Left lung (tissue), 10 donors: ENCODE data around the gene LRRC23. TPM values are rescaled to one million over a fixed set of nuclear protein-coding genes. Genes with fewer than 3 reads are reported as not detected.

ENCODE experiments used
- ATAC-seq: fragments of 200-7000 bp; cut with Tn5 transposase; one replicate; pipeline ENCODE4 v1.9.1; 2020; ENCODE audit warnings: moderate library complexity
- DNase-seq, 4 donors: peaks; one replicate each; pipeline ENCODE4 v3.0.0-alpha.2; 2013 to 2020
- H3K27ac ChIP-seq, 2 donors: fragments of 200-600 bp; sonication (generic) in 1 of 2; one replicate each; pipeline versions ENCODE4 v1.5.0 to v1.8.0; 2020 to 2021
- H3K27me3 ChIP-seq, 2 donors: fragments of 200-600 bp; sonication (generic) in 1 of 2; one replicate each; pipeline versions ENCODE4 v1.5.0 to v1.8.0; 2020 to 2021
- H3K36me3 ChIP-seq, 2 donors: fragments of 200-600 bp; sonication (generic) in 1 of 2; one replicate each; pipeline versions ENCODE4 v1.5.0 to v1.8.0; 2020 to 2021
- H3K4me1 ChIP-seq, 2 donors: fragments of 200-600 bp; one replicate each; pipeline ENCODE4 v1.8.0; 2021
- H3K4me3 ChIP-seq, 2 donors: fragments of 200-600 bp; sonication (generic) in 1 of 2; one replicate each; pipeline versions ENCODE4 v1.5.0 to v1.8.0; 2020 to 2021; ENCODE audit warnings: mild to moderate bottlenecking in 1 of 2
- H3K9me3 ChIP-seq, 2 donors: fragments of 200-600 bp; sonication (generic) in 1 of 2; one replicate each; pipeline versions ENCODE4 v1.5.0 to v1.8.0; 2020 to 2021
- intact Hi-C, 2 donors: fragments of 100-400 bp; cut with DNase I; formaldehyde crosslinking; loops; one replicate each; pipeline versions ENCODE4 v1.11.2 to v1.14.2; 2022
- polyA plus RNA-seq, 6 donors: library from polyadenylated mRNA; unstranded; fragments of 120-200 nt; gene quantifications; one replicate each; pipeline ENCODE4 v1.2.1, GENCODE V29; 2013; ENCODE audit not compliant: insufficient read length in 6 of 6
- total RNA-seq, 2 donors: library from RNA; stranded (reverse); fragmentation: NEBNext Ultra II Directional; extraction: Animal tissue kit (Norgen Biotek cat#: 25700); gene quantifications; one replicate each; pipeline ENCODE4 v1.2.1, GENCODE V29; 2021
- TF ChIP-seq, protein P1 (sequence below), 2 donors: fragments of 200-600 bp; sonication (generic) in 1 of 2; IDR thresholded peaks; one replicate each; pipeline versions ENCODE4 v1.5.0 to v1.8.0; 2021; ENCODE audit warnings: antibody characterized with exemption in 2 of 2
- donor health status: DM: no; HTN: yes; CAD: no.
- donor health status: DM: no; HTN: no; CAD: no.

Gene LRRC23
- total and polyA plus RNA-seq, 8 donors: 11.0 to 36.8 (median 22.1) TPM

DNA sequence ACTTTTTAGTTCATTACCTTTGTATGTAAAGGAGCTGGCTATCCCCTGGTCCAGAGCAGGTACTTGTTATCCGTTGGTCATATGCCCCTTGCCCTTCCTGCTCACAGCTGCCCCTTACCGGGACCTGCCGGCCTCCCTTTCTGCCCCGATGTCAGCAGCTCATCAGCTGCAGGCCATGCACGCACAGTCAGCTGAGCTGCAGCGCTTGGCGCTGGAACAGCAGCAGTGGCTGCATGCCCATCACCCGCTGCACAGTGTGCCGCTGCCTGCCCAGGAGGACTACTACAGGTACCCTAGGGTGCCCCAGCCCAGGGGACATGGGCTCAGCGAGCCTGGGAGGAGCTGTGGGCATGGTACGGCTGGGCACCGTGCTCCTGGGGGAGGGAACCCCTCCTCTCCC, 36.6 kb downstream of the LRRC23 start:
- ATAC-seq (no peak), DNase-seq (peak in 1 of 4 donors; percentile 34)
- no peak overlapping the region for H3K27ac ChIP-seq
- H3K9me3 ChIP-seq: no peaks in the 10 kb centered on the region
- TF ChIP-seq, protein P1, sequence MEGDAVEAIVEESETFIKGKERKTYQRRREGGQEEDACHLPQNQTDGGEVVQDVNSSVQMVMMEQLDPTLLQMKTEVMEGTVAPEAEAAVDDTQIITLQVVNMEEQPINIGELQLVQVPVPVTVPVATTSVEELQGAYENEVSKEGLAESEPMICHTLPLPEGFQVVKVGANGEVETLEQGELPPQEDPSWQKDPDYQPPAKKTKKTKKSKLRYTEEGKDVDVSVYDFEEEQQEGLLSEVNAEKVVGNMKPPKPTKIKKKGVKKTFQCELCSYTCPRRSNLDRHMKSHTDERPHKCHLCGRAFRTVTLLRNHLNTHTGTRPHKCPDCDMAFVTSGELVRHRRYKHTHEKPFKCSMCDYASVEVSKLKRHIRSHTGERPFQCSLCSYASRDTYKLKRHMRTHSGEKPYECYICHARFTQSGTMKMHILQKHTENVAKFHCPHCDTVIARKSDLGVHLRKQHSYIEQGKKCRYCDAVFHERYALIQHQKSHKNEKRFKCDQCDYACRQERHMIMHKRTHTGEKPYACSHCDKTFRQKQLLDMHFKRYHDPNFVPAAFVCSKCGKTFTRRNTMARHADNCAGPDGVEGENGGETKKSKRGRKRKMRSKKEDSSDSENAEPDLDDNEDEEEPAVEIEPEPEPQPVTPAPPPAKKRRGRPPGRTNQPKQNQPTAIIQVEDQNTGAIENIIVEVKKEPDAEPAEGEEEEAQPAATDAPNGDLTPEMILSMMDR (IDR thresholded peaks at IDR 0.05): no peak
- intact Hi-C loops: no loop called here
- no peaks in the 10 kb centered on the region for H3K27me3 ChIP-seq
- H3K4me3 ChIP-seq: no peak overlapping the region
- H3K4me1 ChIP-seq: peaks cover 25 to 63% of the 10 kb centered on the region in 2 donors
- H3K36me3 ChIP-seq: peaks cover 0 to 46% of the 10 kb centered on the region in 2 donors

- Histone ChIP-seq H3K36me3 (peaks cover 0 to 41% of the 10 kb centered on the region in 2 donors), H3K4me1 (peaks cover 25 to 63% of the 10 kb centered on the region in 2 donors), H3K9me3 (no peaks in the 10 kb centered on the region), H3K27me3 (no peaks in the 10 kb centered on the region), H3K4me3 (no peak overlapping the region), H3K27ac (no peak overlapping the region)
- DNase-seq (peak in 1 of 4 donors; percentile 39), ATAC-seq (no peak)
- intact Hi-C loops: no loop called here
- TF ChIP-seq, protein P1 (IDR thresholded peaks at IDR 0.05): no peak
These were observed 37.2 kb downstream of the LRRC23 start for GRCh38 chr12:6941782-6942181.

DNA sequence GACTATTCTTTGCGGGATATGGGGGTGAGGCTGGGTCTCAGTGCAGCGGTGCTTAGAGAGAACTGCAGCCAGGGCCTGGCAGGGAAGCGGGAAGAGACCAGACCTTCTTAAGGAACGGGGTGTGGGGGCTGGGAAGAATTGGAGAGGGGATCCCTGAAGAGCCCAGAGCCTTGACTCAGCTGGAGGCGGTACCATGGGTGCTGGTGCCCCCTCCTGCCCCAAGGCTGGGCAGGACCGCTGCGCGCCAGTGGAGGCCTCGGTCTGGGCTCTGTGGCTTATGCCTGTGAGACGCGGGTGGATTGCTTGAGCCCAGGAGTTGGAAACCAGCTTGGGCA, 37.7 kb downstream of the LRRC23 start:
- Histone ChIP-seq H3K27me3 (no peaks in the 10 kb centered on the region), H3K4me1 (peaks cover 21 to 63% of the 10 kb centered on the region in 2 donors), H3K4me3 (no peak overlapping the region), H3K9me3 (no peaks in the 10 kb centered on the region), H3K36me3 (peaks cover 0 to 36% of the 10 kb centered on the region in 2 donors), H3K27ac (no peak overlapping the region)
- no peak for ATAC-seq
- TF ChIP-seq, protein P1 (IDR thresholded peaks at IDR 0.05): no peak
- intact Hi-C loops: no loop called here
- peak in 2 of 4 donors; percentile 31 to 70 for DNase-seq

DNA sequence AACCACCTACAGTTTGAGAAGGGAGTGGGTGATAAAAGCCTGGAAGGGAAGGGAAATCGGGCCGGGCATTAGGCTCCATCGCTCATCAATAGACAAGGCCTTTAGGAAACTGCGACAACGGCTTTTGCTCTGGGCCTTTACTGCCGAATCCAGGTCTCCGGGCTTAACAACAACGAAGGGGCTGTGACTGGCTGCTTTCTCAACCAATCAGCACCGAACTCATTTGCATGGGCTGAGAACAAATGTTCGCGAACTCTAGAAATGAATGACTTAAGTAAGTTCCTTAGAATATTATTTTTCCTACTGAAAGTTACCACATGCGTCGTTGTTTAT, 38.7 kb downstream of the LRRC23 start:
- Histone ChIP-seq H3K27ac (peak overlapping the region; percentile 94 to 96), H3K27me3 (no peaks in the 10 kb centered on the region), H3K4me1 (peaks cover 18 to 63% of the 10 kb centered on the region in 2 donors), H3K9me3 (no peaks in the 10 kb centered on the region), H3K36me3 (peaks cover 0 to 35% of the 10 kb centered on the region in 2 donors), H3K4me3 (peak overlapping the region in 1 of 2 donors; percentile 56)
- ATAC-seq: peak; percentile 47
- TF ChIP-seq, protein P1 (IDR thresholded peaks at IDR 0.05): no peak
- intact Hi-C loops: no loop called here
- DNase-seq: peak in 3 of 4 donors; percentile 78 to 92 (median 83)

DNA sequence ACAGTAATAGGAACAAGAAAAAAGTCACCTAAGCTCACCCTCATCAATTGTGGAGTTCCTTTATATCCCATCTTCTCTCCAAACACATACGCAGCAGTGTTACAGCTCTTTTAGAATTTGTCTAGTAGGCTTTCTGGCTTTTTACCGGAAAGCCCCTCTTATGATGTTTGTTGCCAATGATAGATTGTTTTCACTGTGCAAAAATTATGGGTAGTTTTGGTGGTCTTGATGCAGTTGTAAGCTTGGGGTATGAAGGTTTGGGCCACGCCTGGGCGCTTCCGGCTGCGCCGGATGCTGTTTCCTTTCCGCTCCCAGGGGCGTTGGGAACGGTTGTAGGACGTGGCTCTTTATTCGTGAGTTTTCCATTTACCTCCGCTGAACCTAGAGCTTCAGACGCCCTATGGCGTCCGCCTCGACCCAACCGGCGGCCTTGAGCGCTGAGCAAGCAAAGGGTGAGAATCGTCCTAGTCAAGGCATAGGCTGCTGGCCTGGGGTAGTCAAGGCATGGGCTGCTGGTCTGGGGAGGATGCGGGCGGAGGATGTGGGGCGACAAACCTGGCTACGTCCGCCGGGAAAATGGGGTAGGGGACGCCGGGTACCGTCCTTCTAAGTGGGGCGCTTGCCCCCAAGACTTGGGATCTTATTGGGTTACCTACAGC, 39.2 kb downstream of the LRRC23 start, which contains the start of the genes C12orf57 and RNU7-1:
TSS of gene C12orf57 (plus strand) at position 301 of the 659 bp plus-strand sequence. CDS start at position 401, 100 bp downstream.
TSS of gene RNU7-1 (plus strand) at position 95 of the 659 bp plus-strand sequence.
- Histone ChIP-seq H3K27ac (peak within 1 kb of the TSS; percentile 94 to 96), H3K4me3 (peak within 1 kb of the TSS; percentile 45 to 56), H3K9me3 (no peaks in the 10 kb centered on the region), H3K4me1 (peaks cover 17 to 63% of the 10 kb centered on the region in 2 donors), H3K36me3 (peaks cover 0 to 30% of the 10 kb centered on the region in 2 donors), H3K27me3 (no peaks in the 10 kb centered on the region)
- intact Hi-C loops: no loop called here
- TF ChIP-seq, protein P1 (IDR thresholded peaks at IDR 0.05): no peak
- ATAC-seq (peak; percentile 51), DNase-seq (peak in 3 of 4 donors; percentile 87 to 95 (median 88))
